GM23338 (cell line): ENCODE results near the gene ZYG11B. TPM values are rescaled to one million over a fixed set of nuclear protein-coding genes. Genes with fewer than 3 reads are reported as not detected.
"Not testable (repeated sequence)": the region's sequence is repeated elsewhere in the genome, so short reads cannot be mapped to it uniquely, and the experiment has no call there.

Source experiments
- ATAC-seq: fragments of 200-7000 bp; cut with Tn5 transposase; 3 replicates; pipeline ENCODE4 v1.9.1; 2020
- DNase-seq: peaks from one replicate; pipeline ENCODE4 v3.0.0-alpha.2; 2015; ENCODE audit warnings: low spot score
- H2AFZ ChIP-seq: fragments of 200-600 bp; sonication (generic); 2 replicates; pipeline ENCODE4 v1.8.0; 2016; ENCODE audit warnings: antibody characterized with exemption, mild to moderate bottlenecking, moderate library complexity
- H3F3A ChIP-seq: fragments of 200-600 bp; sonication (generic); replicated peaks from 2 replicates; pipeline ENCODE4 v1.8.0; 2017; ENCODE audit warnings: antibody characterized with exemption, mixed run types, low read depth
- H3K27ac ChIP-seq: fragments of 200-600 bp; sonication (generic); 2 replicates; pipeline ENCODE4 v1.6.1; 2016; ENCODE audit warnings: low read depth
- H3K27me3 ChIP-seq: fragments of 200-600 bp; sonication (generic); 2 replicates; pipeline ENCODE4 v1.8.0; 2016; ENCODE audit warnings: mild to moderate bottlenecking, mixed run types, moderate library complexity; ENCODE audit not compliant: insufficient read depth
- H3K36me3 ChIP-seq: fragments of 200-600 bp; sonication (generic); 2 replicates; pipeline ENCODE4 v1.8.0; 2016; ENCODE audit warnings: mild to moderate bottlenecking; ENCODE audit not compliant: insufficient read depth
- H3K4me1 ChIP-seq: fragments of 200-600 bp; sonication (generic); 2 replicates; pipeline ENCODE4 v1.8.0; 2016; ENCODE audit warnings: mild to moderate bottlenecking, moderate library complexity; ENCODE audit not compliant: insufficient read depth
- H3K4me2 ChIP-seq: fragments of 200-600 bp; sonication (generic); 2 replicates; pipeline ENCODE4 v1.7.1; 2017; ENCODE audit warnings: mixed run types
- H3K4me3 ChIP-seq: fragments of 200-600 bp; sonication (generic); 2 replicates; pipeline ENCODE4 v1.6.1; 2016; ENCODE audit warnings: mixed run types
- H3K79me2 ChIP-seq: fragments of 200-600 bp; sonication (generic); replicated peaks from 2 replicates; pipeline ENCODE4 v1.8.0; 2017; ENCODE audit warnings: mild to moderate bottlenecking; ENCODE audit not compliant: insufficient read depth
- H3K9me2 ChIP-seq: fragments of 200-600 bp; sonication (generic); 2 replicates; pipeline ENCODE4 v1.8.0; 2017; ENCODE audit not compliant: insufficient read depth
- H4K20me1 ChIP-seq: fragments of 200-600 bp; sonication (generic); replicated peaks from 2 replicates; pipeline ENCODE4 v1.8.0; 2017; ENCODE audit warnings: mild to moderate bottlenecking; ENCODE audit not compliant: insufficient read depth
- H3K27ac Mint-ChIP-seq: 2 replicates; pipeline ENCODE4 v1.8.0; 2020; ENCODE audit warnings: inconsistent platforms, mild to moderate bottlenecking, moderate library complexity, mixed read lengths
- H3K27me3 Mint-ChIP-seq: 3 replicates; pipeline ENCODE4 v1.8.0; 2022; ENCODE audit warnings: low read depth, mild to moderate bottlenecking, moderate library complexity, mixed read lengths, inconsistent platforms; ENCODE audit not compliant: insufficient read depth, poor library complexity
- H3K36me3 Mint-ChIP-seq: 3 replicates; pipeline ENCODE4 v1.8.0; 2021; ENCODE audit warnings: low read depth, mild to moderate bottlenecking, inconsistent platforms, moderate library complexity, mixed read lengths
- H3K4me1 Mint-ChIP-seq: 3 replicates; pipeline ENCODE4 v1.8.0; 2020; ENCODE audit warnings: mild to moderate bottlenecking, inconsistent platforms, mixed read lengths
- H3K4me3 Mint-ChIP-seq: 3 replicates; pipeline ENCODE4 v1.8.0; 2021; ENCODE audit warnings: moderate library complexity, mild to moderate bottlenecking, inconsistent platforms, mixed read lengths
- H3K9me3 Mint-ChIP-seq: 3 replicates; pipeline ENCODE4 v1.8.0; 2020; ENCODE audit warnings: moderate library complexity, mild to moderate bottlenecking, inconsistent platforms, mixed read lengths
- CREB1 ChIP-seq: fragments of 250-450 bp; sonication (Bioruptor Pico); IDR thresholded peaks from 2 replicates; pipeline ENCODE4 v1.5.0; 2020; ENCODE audit warnings: low read depth, mild to moderate bottlenecking, moderate library complexity
- ETS1 ChIP-seq: IDR thresholded peaks from 2 replicates; pipeline ENCODE4 v1.6.1; 2016; ENCODE audit warnings: antibody characterized with exemption
- EZH2 ChIP-seq: fragments of 200-600 bp; sonication (generic); IDR thresholded peaks from one replicate; pipeline ENCODE4 v1.8.0; 2017; ENCODE audit warnings: antibody characterized with exemption, mild to moderate bottlenecking, low read depth; ENCODE audit not compliant: unreplicated experiment
- EZH2phosphoT487 ChIP-seq: fragments of 200-600 bp; sonication (generic); IDR thresholded peaks from one replicate; pipeline ENCODE4 v1.8.1; 2018; ENCODE audit warnings: antibody characterized with exemption; ENCODE audit not compliant: unreplicated experiment
- JUNB ChIP-seq: IDR thresholded peaks from one replicate; pipeline ENCODE4 v1.6.1; 2016; ENCODE audit warnings: antibody characterized with exemption; ENCODE audit not compliant: unreplicated experiment
- NANOG ChIP-seq: IDR thresholded peaks from 2 replicates; pipeline ENCODE4 v1.6.1; 2016; ENCODE audit warnings: antibody characterized with exemption, borderline replicate concordance
- POLR2AphosphoS5 ChIP-seq: IDR thresholded peaks from 2 replicates; pipeline ENCODE4 v1.6.1; 2016; ENCODE audit warnings: antibody characterized with exemption, low read depth
- REST ChIP-seq: IDR thresholded peaks from one replicate; pipeline ENCODE4 v1.6.1; 2018; ENCODE audit warnings: antibody characterized with exemption; ENCODE audit not compliant: unreplicated experiment
- STAT1 ChIP-seq: IDR thresholded peaks from one replicate; pipeline ENCODE4 v1.6.1; 2016; ENCODE audit warnings: antibody characterized with exemption; ENCODE audit not compliant: unreplicated experiment
- ZNF114 ChIP-seq: fragments of 250-450 bp; sonication (Bioruptor Pico); IDR thresholded peaks from 2 replicates; pipeline ENCODE4 v1.5.0; 2020; ENCODE audit warnings: mild to moderate bottlenecking, moderate library complexity
- polyA plus RNA-seq: library from polyadenylated mRNA; unstranded; fragments of >200 nt; fragmentation: Nextera tagmentation; extraction: Ambion mirVana; gene quantifications from 2 replicates; pipeline ENCODE4 v1.2.1, GENCODE V29; 2016
- total RNA-seq: library from RNA; depleted of rRNA; stranded (reverse); fragments of >200 nt; shearing (Covaris generic); gene quantifications from 2 replicates; pipeline ENCODE4 v1.2.3, GENCODE V29; 2014
- TF ChIP-seq, protein P1 (sequence below), 2 experiments: fragments of 200-600 bp in 1 of 2; sonication (generic) in 1 of 2; conservative IDR thresholded peaks; 2 replicates each; pipeline versions ENCODE4 v1.5.1 to v1.6.1; 2016 to 2017; ENCODE audit warnings: antibody characterized with exemption in 2 of 2, low read depth in 2 of 2, mild to moderate bottlenecking in 2 of 2, moderate library complexity in 1 of 2

Gene ZYG11B
- total and polyA plus RNA-seq, 2 experiments from 2014 or later: 7.8 to 42.3 TPM

GRCh38 chr1:52715296-52715695, 11.0 kb upstream of the ZYG11B start:
- not testable (repeated sequence) for H3K27me3 ChIP-seq, H3K4me1 ChIP-seq, H3K4me1 Mint-ChIP-seq, ATAC-seq, H3K36me3 ChIP-seq, H3K36me3 Mint-ChIP-seq, H3K9me2 ChIP-seq, H3K9me3 Mint-ChIP-seq, H4K20me1 ChIP-seq, H3K27ac Mint-ChIP-seq, H3F3A ChIP-seq, DNase-seq, H3K27me3 Mint-ChIP-seq, H3K4me2 ChIP-seq, H2AFZ ChIP-seq, H3K4me3 Mint-ChIP-seq, H3K27ac ChIP-seq, H3K4me3 ChIP-seq, H3K79me2 ChIP-seq

DNA sequence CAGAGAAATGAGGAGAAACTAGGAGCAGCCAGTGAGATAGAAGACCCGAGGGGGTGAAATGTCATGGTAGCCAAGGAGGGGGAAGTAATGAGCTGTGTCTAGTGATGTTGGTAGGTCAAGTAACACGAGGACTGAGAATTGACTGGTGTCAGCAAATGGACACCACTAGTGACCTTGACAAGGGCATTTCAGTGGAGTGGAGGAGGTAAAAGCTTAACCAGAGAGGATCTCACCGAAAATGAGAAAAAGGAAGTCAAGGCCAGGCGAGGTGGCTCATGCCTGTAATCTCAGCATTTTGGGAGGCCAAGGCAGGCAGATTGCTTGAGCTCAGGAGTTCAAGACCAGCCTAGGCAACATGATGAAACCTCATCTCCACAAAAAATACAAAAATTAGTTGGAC, 3.0 kb upstream of the ZYG11B start:
- Histone ChIP-seq H3K4me1 (peaks cover 8% of the 10 kb centered on the region), H3K4me2 (no peak overlapping the region), H4K20me1 (peaks cover 10% of the 10 kb centered on the region), H3F3A (peaks cover 5% of the 10 kb centered on the region), H3K27me3 (no peaks in the 10 kb centered on the region), H3K4me3 (no peak overlapping the region), H3K36me3 (no peaks in the 10 kb centered on the region), H3K79me2 (peaks cover 17% of the 10 kb centered on the region), H3K27ac (no peak overlapping the region), H2AFZ (no peak overlapping the region), H3K9me2 (no peaks in the 10 kb centered on the region)
- DNase-seq (no peak), ATAC-seq (no peak)
- Mint-ChIP-seq H3K27me3 (peaks cover 3% of the 10 kb centered on the region), H3K4me1 (peaks cover 18% of the 10 kb centered on the region), H3K36me3 (no peaks in the 10 kb centered on the region), H3K27ac (no peak overlapping the region), H3K4me3 (no peak overlapping the region), H3K9me3 (no peaks in the 10 kb centered on the region)
- no peak for TF ChIP-seq CREB1
- TF ChIP-seq, protein P1, sequence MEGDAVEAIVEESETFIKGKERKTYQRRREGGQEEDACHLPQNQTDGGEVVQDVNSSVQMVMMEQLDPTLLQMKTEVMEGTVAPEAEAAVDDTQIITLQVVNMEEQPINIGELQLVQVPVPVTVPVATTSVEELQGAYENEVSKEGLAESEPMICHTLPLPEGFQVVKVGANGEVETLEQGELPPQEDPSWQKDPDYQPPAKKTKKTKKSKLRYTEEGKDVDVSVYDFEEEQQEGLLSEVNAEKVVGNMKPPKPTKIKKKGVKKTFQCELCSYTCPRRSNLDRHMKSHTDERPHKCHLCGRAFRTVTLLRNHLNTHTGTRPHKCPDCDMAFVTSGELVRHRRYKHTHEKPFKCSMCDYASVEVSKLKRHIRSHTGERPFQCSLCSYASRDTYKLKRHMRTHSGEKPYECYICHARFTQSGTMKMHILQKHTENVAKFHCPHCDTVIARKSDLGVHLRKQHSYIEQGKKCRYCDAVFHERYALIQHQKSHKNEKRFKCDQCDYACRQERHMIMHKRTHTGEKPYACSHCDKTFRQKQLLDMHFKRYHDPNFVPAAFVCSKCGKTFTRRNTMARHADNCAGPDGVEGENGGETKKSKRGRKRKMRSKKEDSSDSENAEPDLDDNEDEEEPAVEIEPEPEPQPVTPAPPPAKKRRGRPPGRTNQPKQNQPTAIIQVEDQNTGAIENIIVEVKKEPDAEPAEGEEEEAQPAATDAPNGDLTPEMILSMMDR (conservative IDR thresholded peaks at IDR 0.05; ENCODE audit: low read depth in 2 of 2): no peak
- TF ChIP-seq ZNF114 (CRISPR knock-in tag): no peak
- no peak for TF ChIP-seq STAT1
- TF ChIP-seq REST: no peak
- no peak for TF ChIP-seq POLR2AphosphoS5
- no peak for TF ChIP-seq EZH2
- no peak for TF ChIP-seq NANOG
- no peak for TF ChIP-seq EZH2phosphoT487
- no peak for TF ChIP-seq JUNB
- no peak for TF ChIP-seq ETS1
